ENCODE measurements around the gene ARRDC2.
"Not testable (repeated sequence)": the region's sequence is repeated elsewhere in the genome, so short reads cannot be mapped to it uniquely, and the experiment has no call there.

Gene ARRDC2

GRCh38 chr19:18016209-18016910, 8.4 kb downstream of the ARRDC2 start:
- no peak for DNase-seq

GRCh38 chr19:18017275-18018083, 9.5 kb downstream of the ARRDC2 start:
- DNase-seq: no peak

- no peak for DNase-seq
Measured at GRCh38 chr19:18020212-18021085, 12.5 kb downstream of the ARRDC2 start.

DNA sequence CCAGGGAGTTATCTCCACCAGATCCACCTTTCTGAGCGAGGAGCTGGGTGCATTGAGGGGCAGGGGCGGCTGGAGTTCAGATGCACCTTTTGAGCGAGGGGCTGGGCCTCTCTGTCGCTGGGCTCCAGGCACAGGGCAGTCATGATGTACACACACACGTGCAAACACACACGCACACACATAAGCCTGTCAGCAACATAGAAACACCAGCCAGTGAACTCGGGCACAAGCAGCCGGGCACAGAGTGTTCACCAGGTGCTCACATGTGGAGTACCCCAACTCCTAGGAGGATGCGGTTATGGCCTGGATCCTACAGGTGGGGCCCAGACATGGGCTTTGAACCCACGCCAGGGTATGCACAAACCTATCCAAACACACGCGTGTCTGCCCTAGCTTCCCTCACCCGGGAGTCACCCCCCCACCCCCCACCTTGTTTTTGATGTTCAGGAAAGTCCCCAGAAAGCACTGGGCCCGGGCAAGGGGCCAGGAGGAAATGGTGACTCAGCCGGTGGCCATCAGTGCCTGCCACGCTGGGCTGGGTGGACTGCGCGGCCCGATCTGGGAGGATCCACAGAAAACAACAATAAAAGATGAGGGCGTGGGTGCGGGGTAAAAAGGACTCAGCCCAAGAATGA, 13.3 kb downstream of the ARRDC2 start:
- DNase-seq: no peak

DNA sequence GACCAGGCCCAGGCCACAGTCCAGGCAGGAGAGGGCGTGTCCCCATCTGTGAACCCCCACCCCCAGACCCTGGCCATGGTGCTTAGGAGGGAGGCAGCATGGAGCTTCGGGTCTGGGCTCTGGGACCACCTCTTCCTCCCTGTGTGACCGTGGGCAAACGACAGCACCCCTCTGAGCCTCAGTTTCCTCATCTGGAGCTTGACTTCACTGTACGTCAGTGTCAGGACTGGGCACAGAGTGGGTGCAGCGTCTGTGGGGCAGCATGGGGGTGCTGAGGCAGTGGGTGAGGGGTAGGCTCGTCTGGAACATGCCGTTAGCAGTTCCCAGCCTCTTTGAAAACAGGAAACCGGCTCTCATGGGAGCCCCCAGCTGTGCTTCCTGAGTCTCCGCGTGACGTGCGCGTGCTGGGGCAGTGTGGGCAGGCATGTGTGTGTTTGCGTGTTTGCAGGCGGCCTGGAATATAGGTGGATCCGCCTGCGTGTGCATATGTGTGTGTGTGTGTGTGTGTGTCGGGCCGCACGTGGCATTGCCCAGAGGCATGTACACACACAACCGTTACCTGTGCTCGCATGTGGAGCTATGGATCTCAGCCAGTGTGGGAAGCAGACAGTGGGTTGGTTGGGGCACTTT, 15.8 kb downstream of the ARRDC2 start:
- DNase-seq: no peak

DNA sequence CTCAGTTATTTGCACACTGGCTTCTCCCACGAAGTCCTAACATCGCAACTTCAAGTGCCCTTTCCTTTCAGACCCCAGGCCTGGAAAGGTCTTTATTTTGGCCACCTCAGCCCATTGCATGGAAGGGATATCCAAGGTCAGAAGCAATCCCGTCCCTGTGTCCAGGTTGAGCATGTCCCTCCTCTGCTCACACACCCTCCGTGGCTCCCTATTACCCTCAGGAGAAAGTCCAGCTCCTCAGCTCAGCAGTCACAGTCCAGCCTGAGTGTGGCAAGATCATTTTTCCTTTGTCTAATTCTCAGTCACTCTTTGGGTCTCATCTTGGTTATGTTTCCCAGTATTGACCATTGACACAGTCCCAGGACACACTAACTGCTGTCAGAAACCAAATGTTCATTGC, 19.2 kb downstream of the ARRDC2 start:
- no peak for DNase-seq

DNA sequence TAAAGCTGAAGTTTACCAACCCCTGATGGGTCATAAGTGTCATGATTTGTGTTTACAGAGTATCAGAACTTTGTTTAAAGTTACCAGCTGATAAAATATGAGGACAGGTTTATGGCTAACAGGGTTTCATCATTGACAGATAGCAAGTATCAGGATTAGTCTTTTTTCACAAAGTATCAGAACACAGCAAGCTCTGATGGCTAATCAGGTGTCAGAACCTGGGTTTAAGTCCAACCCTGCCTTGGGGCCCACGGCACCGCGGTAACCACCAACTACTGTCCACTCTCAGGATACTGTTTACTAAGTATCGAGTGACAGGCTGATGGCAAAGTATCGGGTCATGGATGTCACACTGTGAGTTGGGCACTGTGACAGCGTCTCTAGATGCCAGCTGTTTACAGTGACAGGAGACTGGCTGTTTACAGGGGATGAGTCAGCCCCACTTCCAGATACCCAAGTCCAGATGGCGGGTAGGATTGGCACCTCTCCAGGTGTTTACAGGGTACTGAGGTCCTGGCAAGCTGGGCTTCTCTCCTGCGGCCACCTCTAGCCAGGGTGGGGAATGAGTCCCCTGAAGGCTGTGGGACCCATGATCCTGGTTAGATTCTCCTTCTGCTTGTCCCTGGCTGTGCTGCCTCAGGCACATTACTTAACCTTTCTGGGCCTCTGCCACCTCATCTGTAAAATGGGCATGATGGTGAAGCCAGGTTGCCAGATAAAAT, 21.8 kb downstream of the ARRDC2 start:
- DNase-seq: no peak

GRCh38 chr19:18031401-18031800, 23.4 kb downstream of the ARRDC2 start:
- DNase-seq: not testable (repeated sequence)

DNA sequence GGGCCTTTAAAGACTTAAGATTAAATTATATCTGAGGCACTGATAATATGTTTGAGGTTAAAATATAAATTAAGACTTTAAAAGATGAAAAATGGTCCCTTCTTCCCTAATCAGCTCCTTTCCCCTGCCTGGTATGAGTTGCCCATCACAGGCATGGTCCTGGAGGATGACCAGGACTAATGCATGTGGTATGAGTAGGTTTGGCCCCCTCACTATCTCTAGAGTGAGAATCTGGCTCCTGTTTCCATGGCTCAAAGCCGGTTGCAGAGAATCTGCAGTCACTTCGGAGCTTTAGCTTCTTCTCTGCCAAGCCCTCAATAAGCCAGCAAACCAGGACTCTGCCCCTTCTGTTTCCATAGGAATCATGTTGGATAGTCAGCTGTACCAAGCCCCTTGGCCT, 24.1 kb downstream of the ARRDC2 start:
- DNase-seq: not testable (repeated sequence)

DNA sequence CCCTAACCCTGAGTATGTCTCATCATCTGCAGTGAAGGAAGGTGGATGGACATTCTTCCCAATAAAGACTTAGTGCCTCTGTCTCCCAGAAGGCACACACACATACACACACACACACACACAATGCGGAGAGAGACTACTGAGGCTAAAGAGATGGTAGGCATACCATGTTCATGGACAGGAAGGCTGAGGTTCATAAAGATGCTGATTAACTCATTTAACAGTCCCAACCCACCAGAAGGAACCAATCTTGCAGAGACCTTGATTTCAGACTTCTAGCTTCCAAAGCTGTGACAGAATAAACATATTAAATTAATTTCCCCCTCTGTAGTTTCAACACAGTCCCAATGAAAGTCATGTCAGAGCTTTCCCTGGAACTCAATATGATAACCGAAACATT, 33.1 kb downstream of the ARRDC2 start:
- no peak for DNase-seq

GRCh38 chr19:18043676-18044075, 35.7 kb downstream of the ARRDC2 start:
- no peak for DNase-seq

DNA sequence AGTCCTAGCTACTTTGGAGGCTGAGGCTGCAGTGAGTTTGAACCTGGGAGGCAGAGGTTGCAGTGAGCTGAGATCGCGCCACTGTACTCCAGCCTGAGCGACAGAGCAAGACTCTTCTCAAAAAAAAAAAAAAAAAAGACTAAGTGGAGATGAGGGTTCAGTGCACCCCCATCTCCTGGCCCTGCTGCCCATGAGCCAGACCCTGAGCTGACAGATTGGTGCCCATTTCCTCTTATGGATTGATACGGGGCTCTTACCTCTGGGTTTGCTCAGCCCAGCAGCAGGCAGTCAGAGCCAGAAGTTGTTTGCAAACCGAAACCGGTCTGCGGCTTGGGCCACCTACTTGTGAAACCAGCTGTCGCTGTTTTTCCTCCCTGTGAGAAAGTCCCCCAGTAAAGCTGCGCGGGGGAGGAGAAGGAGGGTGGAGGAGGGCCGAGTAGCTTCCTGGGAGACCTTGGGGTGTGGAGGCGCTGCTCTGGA, 36.9 kb downstream of the ARRDC2 start:
- DNase-seq: peak; percentile 48

- no peak for DNase-seq
Measured at GRCh38 chr19:18045307-18046050, 37.5 kb downstream of the ARRDC2 start.

DNA sequence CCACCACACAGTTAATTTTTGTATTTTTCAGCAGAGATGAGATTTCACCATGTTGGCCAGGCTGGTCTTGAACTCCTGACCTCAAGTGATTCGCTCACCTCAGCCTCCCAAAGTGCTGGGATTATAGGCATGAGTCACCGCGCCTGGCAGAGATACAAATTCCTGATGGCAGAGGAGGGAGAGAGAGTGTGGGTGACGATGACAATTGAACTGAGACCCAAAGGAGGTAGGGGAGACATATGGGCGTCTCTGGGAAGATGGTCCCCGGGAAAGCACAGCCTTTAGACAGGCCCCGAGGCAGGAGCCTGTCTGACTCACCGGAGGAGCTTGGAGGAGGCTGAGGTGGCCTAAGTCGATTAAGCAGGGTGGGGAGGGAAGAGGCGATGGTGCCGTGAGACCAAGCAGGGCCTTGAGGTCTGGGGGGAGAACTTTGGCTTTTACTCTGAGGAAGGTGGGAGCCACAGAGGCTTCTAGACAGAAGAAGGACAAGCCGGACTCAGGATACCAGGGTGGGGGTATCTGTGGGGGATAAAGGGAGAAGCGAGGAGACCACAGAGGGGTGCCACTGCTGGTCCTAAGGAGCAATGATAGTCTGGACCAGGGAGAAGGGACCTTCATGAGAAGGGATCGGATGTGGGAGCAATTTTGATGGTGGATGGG, 38.2 kb downstream of the ARRDC2 start:
- no peak for DNase-seq

DNA sequence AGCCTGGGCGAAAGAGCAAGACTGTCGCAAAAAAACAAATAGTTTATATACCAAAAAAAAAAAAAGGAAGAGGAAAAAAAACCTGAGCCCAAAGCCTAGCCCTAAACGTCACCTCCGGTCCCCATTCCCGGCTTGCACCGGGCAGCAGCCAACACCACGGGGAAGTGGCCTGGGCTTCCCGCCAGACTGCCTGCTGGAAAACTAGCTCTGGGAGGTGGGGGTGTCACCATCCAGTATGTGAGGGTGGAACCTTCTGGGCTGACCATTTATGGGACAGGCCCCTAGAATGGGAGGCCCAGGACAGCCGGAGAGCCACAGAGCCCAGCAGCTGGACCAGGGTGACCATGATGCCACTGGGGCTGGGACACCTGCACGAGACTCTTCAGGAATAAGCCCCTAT, 41.4 kb downstream of the ARRDC2 start:
- no peak for DNase-seq

DNA sequence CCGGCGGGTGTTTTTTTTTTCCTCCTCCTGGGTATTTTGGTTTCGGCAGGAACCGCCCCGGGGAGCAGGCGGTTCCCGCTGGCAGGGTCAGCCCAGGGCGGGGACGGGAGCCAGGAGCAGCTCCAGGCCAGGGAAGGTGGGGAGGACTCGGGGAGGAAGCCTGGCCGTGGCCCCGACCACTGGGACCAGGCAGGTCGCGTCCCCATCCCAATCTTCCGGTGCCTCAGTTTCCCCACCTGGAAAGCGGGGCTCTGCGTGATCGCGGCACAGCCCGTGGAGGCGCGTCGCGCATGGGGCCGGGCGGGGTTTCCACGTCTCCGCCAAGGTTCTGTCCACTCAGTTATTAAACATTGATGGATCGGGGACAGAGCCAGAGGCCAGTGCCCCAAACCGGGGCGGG, 43.9 kb downstream of the ARRDC2 start:
- DNase-seq: no peak

- no peak for DNase-seq
Measured at GRCh38 chr19:18053576-18054219, 45.7 kb downstream of the ARRDC2 start.

DNA sequence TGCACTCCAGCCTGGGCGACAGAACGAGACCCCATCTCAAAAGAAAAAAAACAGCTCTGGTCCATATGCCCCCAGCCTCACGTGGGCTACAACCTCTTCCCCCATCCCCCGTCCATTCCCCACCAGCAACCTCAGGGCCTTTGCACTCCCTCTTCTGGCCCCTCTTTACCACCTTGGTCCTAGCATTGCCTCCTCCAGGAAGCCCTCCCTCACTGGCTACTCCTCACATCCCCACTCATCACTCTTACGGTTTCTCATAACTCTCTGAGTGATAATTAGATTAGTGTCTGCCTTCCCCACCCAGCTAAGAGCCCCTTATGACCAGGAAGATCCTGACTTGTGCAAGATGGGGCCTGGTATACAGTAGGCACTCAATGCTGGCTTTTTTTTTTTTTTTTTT, 48.0 kb downstream of the ARRDC2 start:
- no peak for DNase-seq

- DNase-seq: no peak
Measured at GRCh38 chr19:18057557-18057956, 49.6 kb downstream of the ARRDC2 start.

All from right kidney (tissue), 1 donor.